HL-60 (cell line): ENCODE results near the gene ZCCHC3.

Experiments
- GABPA ChIP-seq: IDR thresholded peaks from 2 replicates; pipeline ENCODE4 v1.6.1; 2012; ENCODE audit warnings: low read depth
- POLR2AphosphoS5 ChIP-seq: IDR thresholded peaks from 2 replicates; pipeline ENCODE4 v1.6.1; 2012; ENCODE audit warnings: low read depth
- REST ChIP-seq: IDR thresholded peaks from 2 replicates; pipeline ENCODE4 v1.6.1; 2012; ENCODE audit warnings: low read depth; ENCODE audit not compliant: insufficient replicate concordance
- TF ChIP-seq, protein P1 (sequence below): IDR thresholded peaks from one replicate; pipeline ENCODE4 v1.5.1; 2011; ENCODE audit warnings: low read length, control low read depth, inconsistent platforms; ENCODE audit not compliant: insufficient read depth

GRCh38 chr20:259981-260380, 37.4 kb upstream of the ZCCHC3 start:
- TF ChIP-seq, protein P1, sequence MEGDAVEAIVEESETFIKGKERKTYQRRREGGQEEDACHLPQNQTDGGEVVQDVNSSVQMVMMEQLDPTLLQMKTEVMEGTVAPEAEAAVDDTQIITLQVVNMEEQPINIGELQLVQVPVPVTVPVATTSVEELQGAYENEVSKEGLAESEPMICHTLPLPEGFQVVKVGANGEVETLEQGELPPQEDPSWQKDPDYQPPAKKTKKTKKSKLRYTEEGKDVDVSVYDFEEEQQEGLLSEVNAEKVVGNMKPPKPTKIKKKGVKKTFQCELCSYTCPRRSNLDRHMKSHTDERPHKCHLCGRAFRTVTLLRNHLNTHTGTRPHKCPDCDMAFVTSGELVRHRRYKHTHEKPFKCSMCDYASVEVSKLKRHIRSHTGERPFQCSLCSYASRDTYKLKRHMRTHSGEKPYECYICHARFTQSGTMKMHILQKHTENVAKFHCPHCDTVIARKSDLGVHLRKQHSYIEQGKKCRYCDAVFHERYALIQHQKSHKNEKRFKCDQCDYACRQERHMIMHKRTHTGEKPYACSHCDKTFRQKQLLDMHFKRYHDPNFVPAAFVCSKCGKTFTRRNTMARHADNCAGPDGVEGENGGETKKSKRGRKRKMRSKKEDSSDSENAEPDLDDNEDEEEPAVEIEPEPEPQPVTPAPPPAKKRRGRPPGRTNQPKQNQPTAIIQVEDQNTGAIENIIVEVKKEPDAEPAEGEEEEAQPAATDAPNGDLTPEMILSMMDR: no peak
- TF ChIP-seq REST: no peak
- no peak for TF ChIP-seq GABPA
- TF ChIP-seq POLR2AphosphoS5: no peak
